Astrocyte (in vitro differentiated cells and primary cell): Measurements from ENCODE around the gene CASK. TPM values are rescaled to one million over a fixed set of nuclear protein-coding genes. Genes with fewer than 3 reads are reported as not detected.

ENCODE experiments used
- DNase-seq: peaks from one replicate; pipeline ENCODE4 v3.0.0-alpha.2; 2010; ENCODE audit warnings: low read depth
- FAIRE-seq: peaks from 2 replicates; lab custom pipeline; 2011; peaks lifted over from hg19 to GRCh38; lab: Jason Lieb, UNC
- H2AFZ ChIP-seq: 2 replicates; pipeline ENCODE4 v1.6.0; 2012; ENCODE audit warnings: low read depth, low read length, inconsistent platforms
- H3K27ac ChIP-seq: 2 replicates; pipeline ENCODE4 v1.5.1; 2011; ENCODE audit warnings: low read depth, low read length, inconsistent platforms
- H3K27me3 ChIP-seq: 2 replicates; pipeline ENCODE4 v1.6.0; 2011; ENCODE audit warnings: low read length, inconsistent platforms; ENCODE audit not compliant: insufficient read depth
- H3K36me3 ChIP-seq: 2 replicates; pipeline ENCODE4 v1.5.1; 2011; ENCODE audit warnings: low read length, inconsistent platforms; ENCODE audit not compliant: insufficient read depth
- H3K4me1 ChIP-seq: 2 replicates; pipeline ENCODE4 v1.5.1; 2011; ENCODE audit warnings: low read length, inconsistent platforms; ENCODE audit not compliant: insufficient read depth
- H3K4me2 ChIP-seq: 2 replicates; pipeline ENCODE4 v1.6.0; 2012; ENCODE audit warnings: low read length, inconsistent platforms
- H3K4me3 ChIP-seq: 2 replicates; pipeline ENCODE4 v1.5.1; 2011; ENCODE audit warnings: low read depth, mild to moderate bottlenecking, low read length, inconsistent platforms; ENCODE audit not compliant: insufficient read depth
- H3K79me2 ChIP-seq: 2 replicates; pipeline ENCODE4 v1.6.0; 2012; ENCODE audit warnings: mild to moderate bottlenecking, low read length, inconsistent platforms; ENCODE audit not compliant: insufficient read depth
- H3K9ac ChIP-seq: 2 replicates; pipeline ENCODE4 v1.6.0; 2012; ENCODE audit warnings: mild to moderate bottlenecking, low read length, inconsistent platforms
- H3K9me3 ChIP-seq: 2 replicates; pipeline ENCODE4 v1.5.1; 2012; ENCODE audit warnings: low read depth, mild to moderate bottlenecking, low read length, inconsistent platforms; ENCODE audit not compliant: insufficient read depth
- H4K20me1 ChIP-seq: 2 replicates; pipeline ENCODE4 v1.6.0; 2012; ENCODE audit warnings: low read length, inconsistent platforms; ENCODE audit not compliant: insufficient read depth
- H3K27ac Mint-ChIP-seq: one replicate; pipeline ENCODE4 v1.8.0; 2021; ENCODE audit warnings: mild to moderate bottlenecking, mixed read lengths; ENCODE audit not compliant: unreplicated experiment
- H3K27me3 Mint-ChIP-seq: one replicate; pipeline ENCODE4 v1.8.0; 2021; ENCODE audit warnings: low read depth, mixed read lengths; ENCODE audit not compliant: unreplicated experiment
- H3K36me3 Mint-ChIP-seq: one replicate; pipeline ENCODE4 v1.8.0; 2021; ENCODE audit warnings: low read depth, mixed read lengths; ENCODE audit not compliant: unreplicated experiment
- H3K4me1 Mint-ChIP-seq: one replicate; pipeline ENCODE4 v1.8.0; 2021; ENCODE audit warnings: low read depth, mixed read lengths; ENCODE audit not compliant: unreplicated experiment
- H3K4me3 Mint-ChIP-seq: one replicate; pipeline ENCODE4 v1.8.0; 2021; ENCODE audit warnings: mild to moderate bottlenecking, moderate library complexity, mixed read lengths; ENCODE audit not compliant: unreplicated experiment
- H3K9me3 Mint-ChIP-seq: one replicate; pipeline ENCODE4 v1.8.0; 2021; ENCODE audit warnings: mild to moderate bottlenecking, mixed read lengths; ENCODE audit not compliant: unreplicated experiment
- EZH2 ChIP-seq: IDR thresholded peaks from 2 replicates; pipeline ENCODE4 v1.6.1; 2012; ENCODE audit warnings: mild to moderate bottlenecking, low read length, inconsistent platforms; ENCODE audit not compliant: insufficient read depth
- total RNA-seq: library from RNA; stranded (reverse); gene quantifications from 2 replicates; pipeline ENCODE4 v1.2.1, GENCODE V29; 2021
- TF ChIP-seq, protein P1 (sequence below): IDR thresholded peaks from 2 replicates; pipeline ENCODE4 v1.5.1; 2011; ENCODE audit warnings: low read depth, mild to moderate bottlenecking, inconsistent platforms, low read length, moderate library complexity; ENCODE audit not compliant: insufficient read depth

Gene CASK
- total RNA-seq, 1 donor from 2014 or later = 99.3 TPM

DNA sequence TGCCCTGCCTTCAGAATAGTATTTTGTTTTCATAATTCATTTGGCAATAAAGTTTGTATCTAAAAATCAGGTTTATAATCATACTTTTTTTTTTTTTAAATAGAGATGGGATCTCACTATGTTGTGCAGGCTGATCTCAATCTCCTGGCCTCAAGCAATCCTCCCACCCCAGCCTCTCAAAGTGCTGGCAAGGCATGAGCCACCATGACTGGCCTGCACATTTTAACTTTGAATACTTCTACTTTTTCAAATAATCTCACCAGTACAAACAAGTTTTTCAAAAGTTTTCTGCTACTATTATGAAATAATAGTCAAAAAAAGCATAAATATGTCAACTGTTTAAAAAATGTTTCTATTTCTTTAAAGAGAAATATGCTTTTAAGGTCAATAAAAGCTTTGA lies 304.1 kb downstream of the CASK start:
- Mint-ChIP-seq H3K4me3 (no peak overlapping the region), H3K4me1 (peaks cover 9% of the 10 kb centered on the region), H3K36me3 (no peaks in the 10 kb centered on the region), H3K27ac (no peak overlapping the region), H3K27me3 (no peaks in the 10 kb centered on the region), H3K9me3 (no peaks in the 10 kb centered on the region)
- TF ChIP-seq, protein P1, sequence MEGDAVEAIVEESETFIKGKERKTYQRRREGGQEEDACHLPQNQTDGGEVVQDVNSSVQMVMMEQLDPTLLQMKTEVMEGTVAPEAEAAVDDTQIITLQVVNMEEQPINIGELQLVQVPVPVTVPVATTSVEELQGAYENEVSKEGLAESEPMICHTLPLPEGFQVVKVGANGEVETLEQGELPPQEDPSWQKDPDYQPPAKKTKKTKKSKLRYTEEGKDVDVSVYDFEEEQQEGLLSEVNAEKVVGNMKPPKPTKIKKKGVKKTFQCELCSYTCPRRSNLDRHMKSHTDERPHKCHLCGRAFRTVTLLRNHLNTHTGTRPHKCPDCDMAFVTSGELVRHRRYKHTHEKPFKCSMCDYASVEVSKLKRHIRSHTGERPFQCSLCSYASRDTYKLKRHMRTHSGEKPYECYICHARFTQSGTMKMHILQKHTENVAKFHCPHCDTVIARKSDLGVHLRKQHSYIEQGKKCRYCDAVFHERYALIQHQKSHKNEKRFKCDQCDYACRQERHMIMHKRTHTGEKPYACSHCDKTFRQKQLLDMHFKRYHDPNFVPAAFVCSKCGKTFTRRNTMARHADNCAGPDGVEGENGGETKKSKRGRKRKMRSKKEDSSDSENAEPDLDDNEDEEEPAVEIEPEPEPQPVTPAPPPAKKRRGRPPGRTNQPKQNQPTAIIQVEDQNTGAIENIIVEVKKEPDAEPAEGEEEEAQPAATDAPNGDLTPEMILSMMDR = no peak
- no peak for TF ChIP-seq EZH2
- Histone ChIP-seq H3K9me3 (no peaks in the 10 kb centered on the region), H3K4me3 (no peak overlapping the region), H4K20me1 (no peaks in the 10 kb centered on the region), H3K4me1 (no peaks in the 10 kb centered on the region), H3K36me3 (no peaks in the 10 kb centered on the region), H2AFZ (no peak overlapping the region), H3K9ac (no peak overlapping the region), H3K27ac (no peak overlapping the region), H3K79me2 (no peaks in the 10 kb centered on the region), H3K27me3 (no peaks in the 10 kb centered on the region), H3K4me2 (no peak overlapping the region)
- DNase-seq = no peak
- FAIRE-seq = peak; percentile 90

DNA sequence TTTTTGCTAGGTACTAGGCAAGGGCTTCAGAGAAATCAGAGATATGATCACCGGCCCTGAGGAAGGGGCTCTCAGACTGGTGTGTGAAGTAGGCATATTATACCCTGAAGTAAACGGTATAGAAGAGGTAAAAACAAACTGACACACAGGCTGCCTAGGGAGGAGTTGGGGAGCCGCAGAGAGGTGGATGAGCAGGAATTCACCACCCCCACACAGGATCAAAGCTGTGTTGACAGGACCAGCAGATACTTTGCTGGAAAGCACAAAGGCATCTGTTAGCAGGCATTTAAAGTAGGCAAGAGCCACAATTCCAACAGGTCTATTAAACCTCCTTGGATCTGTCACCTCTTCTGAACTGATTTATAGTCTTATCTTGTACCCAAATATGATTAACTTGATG lies 306.4 kb downstream of the CASK start:
- no peak overlapping the region for H2AFZ ChIP-seq
- no peak overlapping the region for H3K4me3 Mint-ChIP-seq
- no peaks in the 10 kb centered on the region for H3K36me3 ChIP-seq
- TF ChIP-seq EZH2 = no peak
- TF ChIP-seq, protein P1 = no peak
- no peak overlapping the region for H3K27ac Mint-ChIP-seq
- no peak overlapping the region for H3K9ac ChIP-seq
- DNase-seq (no peak), FAIRE-seq (no peak)
- no peak overlapping the region for H3K4me2 ChIP-seq
- H3K4me1 Mint-ChIP-seq = peaks cover 9% of the 10 kb centered on the region
- no peak overlapping the region for H3K27ac ChIP-seq
- no peaks in the 10 kb centered on the region for H3K4me1 ChIP-seq
- H4K20me1 ChIP-seq = no peaks in the 10 kb centered on the region
- no peaks in the 10 kb centered on the region for H3K79me2 ChIP-seq
- no peaks in the 10 kb centered on the region for H3K9me3 Mint-ChIP-seq
- H3K27me3 ChIP-seq = no peaks in the 10 kb centered on the region
- H3K4me3 ChIP-seq = no peak overlapping the region
- H3K27me3 Mint-ChIP-seq = no peaks in the 10 kb centered on the region
- no peaks in the 10 kb centered on the region for H3K36me3 Mint-ChIP-seq
- H3K9me3 ChIP-seq = no peaks in the 10 kb centered on the region

GRCh38 chrX:41616255-41616654 lies 307.1 kb downstream of the CASK start:
- peaks cover 6% of the 10 kb centered on the region for H3K4me1 Mint-ChIP-seq
- no peaks in the 10 kb centered on the region for H3K9me3 ChIP-seq
- no peak overlapping the region for H3K4me3 Mint-ChIP-seq
- DNase-seq (no peak), FAIRE-seq (no peak)
- no peaks in the 10 kb centered on the region for H3K4me1 ChIP-seq
- no peaks in the 10 kb centered on the region for H3K36me3 ChIP-seq
- no peak overlapping the region for H3K27ac ChIP-seq
- H4K20me1 ChIP-seq = no peaks in the 10 kb centered on the region
- H3K9ac ChIP-seq = no peak overlapping the region
- H3K27ac Mint-ChIP-seq = no peak overlapping the region
- no peaks in the 10 kb centered on the region for H3K79me2 ChIP-seq
- H2AFZ ChIP-seq = no peak overlapping the region
- H3K36me3 Mint-ChIP-seq = no peaks in the 10 kb centered on the region
- H3K27me3 ChIP-seq = no peaks in the 10 kb centered on the region
- no peaks in the 10 kb centered on the region for H3K9me3 Mint-ChIP-seq
- H3K4me2 ChIP-seq = no peak overlapping the region
- H3K27me3 Mint-ChIP-seq = no peaks in the 10 kb centered on the region
- H3K4me3 ChIP-seq = no peak overlapping the region
- TF ChIP-seq, protein P1 = no peak
- TF ChIP-seq EZH2 = no peak
